CD14-positive monocyte (primary cell): ENCODE measurements around the gene JAKMIP2. TPM values are rescaled to one million over a fixed set of nuclear protein-coding genes. Genes with fewer than 3 reads are reported as not detected.

Experiments used
- DNase-seq, 3 donors: peaks; one replicate each; pipeline ENCODE4 v3.0.0-alpha.2; 2011 to 2022
- H2AFZ ChIP-seq: 2 replicates; pipeline ENCODE4 v1.6.0; 2012; ENCODE audit warnings: mild to moderate bottlenecking, low read depth, low read length, inconsistent platforms; ENCODE audit not compliant: insufficient read depth, poor library complexity, severe bottlenecking
- H3K27ac ChIP-seq, 2 donors: 1 replicate in 1 of 2; 2 replicates in 1 of 2; pipeline ENCODE4 v1.5.1; 2012 to 2013; ENCODE audit warnings: low read length in 2 of 2, control low read depth in 1 of 2, inconsistent platforms in 1 of 2, low read depth in 1 of 2, mild to moderate bottlenecking in 1 of 2
- H3K27me3 ChIP-seq, 2 donors: one replicate each; pipeline versions ENCODE4 v1.6.0 to v1.6.1; 2011 to 2013; ENCODE audit warnings: low read length in 2 of 2; ENCODE audit not compliant: control insufficient read depth in 2 of 2, insufficient read depth in 2 of 2
- H3K36me3 ChIP-seq, 2 donors: replicated peaks in 1 of 2; 1 replicate in 1 of 2; 2 replicates in 1 of 2; pipeline versions ENCODE4 v1.5.1 to v1.6.1; 2012 to 2013; ENCODE audit warnings: low read length in 2 of 2, control low read depth in 1 of 2, inconsistent platforms in 1 of 2, mild to moderate bottlenecking in 1 of 2; ENCODE audit not compliant: insufficient read depth in 2 of 2, control insufficient read depth in 1 of 2
- H3K4me1 ChIP-seq, 2 donors: 1 replicate in 1 of 2; 2 replicates in 1 of 2; pipeline versions ENCODE4 v1.5.1 to v1.6.1; 2012 to 2013; ENCODE audit warnings: low read length in 2 of 2, control low read depth in 1 of 2, inconsistent platforms in 1 of 2, mild to moderate bottlenecking in 1 of 2, moderate library complexity in 1 of 2; ENCODE audit not compliant: insufficient read depth in 2 of 2, control insufficient read depth in 1 of 2
- H3K4me2 ChIP-seq: replicated peaks from 2 replicates; pipeline ENCODE3; 2012; ENCODE audit warnings: low read length, moderate library complexity, mild to moderate bottlenecking; ENCODE audit not compliant: poor library complexity, severe bottlenecking; ENCODE audit errors: extremely low read depth
- H3K4me3 ChIP-seq, 3 experiments: fragments of 200-600 bp in 1 of 3; sonication (generic) in 1 of 3; replicated peaks in 1 of 3; 1 replicate in 2 of 3; 2 replicates in 1 of 3; pipeline ENCODE4 v1.5.1; 2011 to 2013; ENCODE audit warnings: low read length in 3 of 3, mild to moderate bottlenecking in 3 of 3, control low read depth in 2 of 3, low read depth in 2 of 3, inconsistent platforms in 1 of 3, moderate library complexity in 1 of 3
- H3K79me2 ChIP-seq: 2 replicates; pipeline ENCODE4 v1.6.0; 2012; ENCODE audit warnings: mild to moderate bottlenecking, control low read depth, inconsistent platforms, low read length, moderate library complexity; ENCODE audit not compliant: insufficient read depth
- H3K9ac ChIP-seq: 2 replicates; pipeline ENCODE4 v1.6.0; 2017; ENCODE audit warnings: low read length, mild to moderate bottlenecking; ENCODE audit not compliant: insufficient read depth, poor library complexity, severe bottlenecking
- H3K9me3 ChIP-seq, 2 donors: replicated peaks in 1 of 2; 1 replicate in 1 of 2; 2 replicates in 1 of 2; pipeline versions ENCODE4 v1.5.1 to v1.6.1; 2012 to 2013; ENCODE audit warnings: low read length in 2 of 2, control low read depth in 1 of 2; ENCODE audit not compliant: control insufficient read depth in 1 of 2, insufficient read depth in 1 of 2
- H4K20me1 ChIP-seq: 2 replicates; pipeline ENCODE4 v1.6.0; 2012; ENCODE audit warnings: mild to moderate bottlenecking, low read length, control low read depth, moderate library complexity; ENCODE audit not compliant: insufficient read depth
- H3K27ac Mint-ChIP-seq, 7 donors: one replicate each; pipeline ENCODE4 v1.8.0; 2020; ENCODE audit warnings: mild to moderate bottlenecking in 7 of 7, mixed read lengths in 7 of 7, moderate library complexity in 6 of 7, inconsistent platforms in 2 of 7
- H3K27me3 Mint-ChIP-seq, 3 donors: one replicate each; pipeline ENCODE4 v1.8.0; 2021 to 2022; ENCODE audit warnings: low read depth in 3 of 3, mild to moderate bottlenecking in 3 of 3, mixed read lengths in 3 of 3, moderate library complexity in 3 of 3, inconsistent platforms in 1 of 3
- H3K36me3 Mint-ChIP-seq, 2 donors: one replicate each; pipeline ENCODE4 v1.8.0; 2020; ENCODE audit warnings: mixed read lengths in 2 of 2, inconsistent platforms in 1 of 2, mild to moderate bottlenecking in 1 of 2
- H3K4me1 Mint-ChIP-seq: one replicate; pipeline ENCODE4 v1.8.0; 2020; ENCODE audit warnings: mild to moderate bottlenecking, mixed read lengths
- H3K4me3 Mint-ChIP-seq, 2 donors: one replicate each; pipeline ENCODE4 v1.8.0; 2020; ENCODE audit warnings: mild to moderate bottlenecking in 2 of 2, mixed read lengths in 2 of 2, moderate library complexity in 1 of 2
- H3K9me3 Mint-ChIP-seq, 7 donors: one replicate each; pipeline ENCODE4 v1.8.0; 2020 to 2022; ENCODE audit warnings: mixed read lengths in 7 of 7, mild to moderate bottlenecking in 6 of 7, moderate library complexity in 6 of 7, inconsistent platforms in 2 of 7
- CTCF ChIP-seq: fragments of 200-600 bp; IDR thresholded peaks from one replicate; pipeline ENCODE4 v1.8.0; 2022; ENCODE audit warnings: antibody characterized with exemption, mild to moderate bottlenecking
- WGBS: methylation state at CpG from one replicate; pipeline ENCODE4 v1.1.5; 2013; ENCODE audit warnings: missing lambda C conversion rate; ENCODE audit not compliant: insufficient coverage; 5-methylcytosine and 5-hydroxymethylcytosine counted together
- intact Hi-C, 2 donors: fragments of 100-400 bp; cut with micrococcal nuclease; formaldehyde crosslinking; loops; one replicate each; pipeline versions ENCODE4 v1.15.0 to v1.15.1; 2023
- polyA plus RNA-seq, 3 donors: library from polyadenylated mRNA; depleted of rRNA in 1 of 3; unstranded in 2 of 3; stranded (reverse) in 1 of 3; fragments of 300-500 nt in 2 of 3; fragments of >200 nt in 1 of 3; fragmentation: Illumina TruSeq in 2 of 3; gene quantifications; 1 replicate in 2 of 3; 2 replicates in 1 of 3; pipeline ENCODE4 v1.2.3, GENCODE V29; 2012 to 2021

JAKMIP2 gene
- polyA plus RNA-seq, 3 donors: 0.02 TPM; not detected in 2

GRCh38 chr5:147732291-147732883 lies 50.1 kb downstream of the JAKMIP2 start:
- Mint-ChIP-seq H3K27ac (no peak overlapping the region), H3K36me3 (no peaks in the 10 kb centered on the region), H3K4me1 (no peaks in the 10 kb centered on the region), H3K9me3 (peaks cover 0 to 2% (median 0%) of the 10 kb centered on the region in 7 donors), H3K27me3 (no peaks in the 10 kb centered on the region), H3K4me3 (no peak overlapping the region)
- Histone ChIP-seq H3K4me2 (no peak overlapping the region), H3K36me3 (no peaks in the 10 kb centered on the region), H2AFZ (no peak overlapping the region), H3K27ac (no peak overlapping the region), H3K79me2 (no peaks in the 10 kb centered on the region), H3K27me3 (no peaks in the 10 kb centered on the region), H3K9ac (no peak overlapping the region), H3K9me3 (no peaks in the 10 kb centered on the region), H3K4me1 (no peaks in the 10 kb centered on the region), H3K4me3 (no peak overlapping the region), H4K20me1 (no peaks in the 10 kb centered on the region)
- WGBS: no CpG with 5 or more reads among the region's 4 CpGs
- TF ChIP-seq CTCF: no peak
- no peak for DNase-seq
- intact Hi-C loops: no loop called here

DNA sequence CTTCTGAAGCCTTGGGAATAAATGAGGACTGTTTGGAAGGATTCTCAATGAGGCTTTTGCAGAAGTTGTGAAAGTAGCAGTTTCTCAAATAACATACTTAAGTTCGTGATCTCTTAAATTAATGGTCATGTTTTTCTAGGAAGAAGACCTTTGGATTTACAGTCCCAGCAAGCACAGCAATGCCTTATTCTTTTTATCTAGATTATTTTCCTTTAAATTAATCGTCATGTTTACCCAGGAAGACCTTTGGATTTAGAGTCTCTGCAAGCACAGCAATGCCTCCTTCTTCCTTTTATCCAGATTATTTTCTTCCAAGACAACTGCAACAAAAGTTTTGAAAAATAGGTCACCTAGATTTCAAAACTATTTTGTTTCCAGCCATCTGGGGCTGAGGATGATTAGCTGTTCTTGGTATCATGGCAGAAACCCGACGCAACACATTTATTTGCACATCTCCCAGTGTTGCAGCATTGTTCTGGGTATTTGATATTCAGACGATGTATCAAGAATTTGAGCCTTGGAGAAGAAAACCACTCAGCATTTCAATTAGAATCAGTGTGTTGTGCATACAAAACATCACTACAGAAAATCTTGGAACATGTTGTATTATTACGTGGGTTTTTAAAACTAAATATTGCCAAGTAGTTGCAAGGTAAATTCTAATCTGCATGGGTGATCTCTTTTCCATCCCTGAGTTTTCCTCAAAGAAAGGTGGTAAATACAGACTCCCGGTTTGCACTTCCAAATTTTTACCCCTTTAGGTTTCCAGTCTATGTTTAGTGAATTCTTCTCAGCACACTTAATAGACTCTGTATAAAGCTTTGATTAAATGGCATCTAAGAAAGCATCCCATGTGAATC lies 50.9 kb downstream of the JAKMIP2 start:
- Mint-ChIP-seq H3K27ac (no peak overlapping the region), H3K4me3 (no peak overlapping the region), H3K4me1 (no peaks in the 10 kb centered on the region), H3K27me3 (no peaks in the 10 kb centered on the region), H3K36me3 (no peaks in the 10 kb centered on the region), H3K9me3 (peaks cover 0 to 2% (median 0%) of the 10 kb centered on the region in 7 donors)
- no peak overlapping the region for H3K4me3 ChIP-seq
- H3K4me2 ChIP-seq: no peak overlapping the region
- H3K27ac ChIP-seq: no peak overlapping the region
- TF ChIP-seq CTCF: no peak
- WGBS: no CpG with 5 or more reads among the region's 7 CpGs
- no peaks in the 10 kb centered on the region for H3K79me2 ChIP-seq
- no peak for DNase-seq
- H3K27me3 ChIP-seq: no peaks in the 10 kb centered on the region
- no peaks in the 10 kb centered on the region for H4K20me1 ChIP-seq
- H3K36me3 ChIP-seq: no peaks in the 10 kb centered on the region
- intact Hi-C loops: no loop called here
- no peaks in the 10 kb centered on the region for H3K4me1 ChIP-seq
- H2AFZ ChIP-seq: no peak overlapping the region
- no peak overlapping the region for H3K9ac ChIP-seq
- H3K9me3 ChIP-seq: no peaks in the 10 kb centered on the region
